ENCODE data around the gene GMEB2.

Gene GMEB2

DNA sequence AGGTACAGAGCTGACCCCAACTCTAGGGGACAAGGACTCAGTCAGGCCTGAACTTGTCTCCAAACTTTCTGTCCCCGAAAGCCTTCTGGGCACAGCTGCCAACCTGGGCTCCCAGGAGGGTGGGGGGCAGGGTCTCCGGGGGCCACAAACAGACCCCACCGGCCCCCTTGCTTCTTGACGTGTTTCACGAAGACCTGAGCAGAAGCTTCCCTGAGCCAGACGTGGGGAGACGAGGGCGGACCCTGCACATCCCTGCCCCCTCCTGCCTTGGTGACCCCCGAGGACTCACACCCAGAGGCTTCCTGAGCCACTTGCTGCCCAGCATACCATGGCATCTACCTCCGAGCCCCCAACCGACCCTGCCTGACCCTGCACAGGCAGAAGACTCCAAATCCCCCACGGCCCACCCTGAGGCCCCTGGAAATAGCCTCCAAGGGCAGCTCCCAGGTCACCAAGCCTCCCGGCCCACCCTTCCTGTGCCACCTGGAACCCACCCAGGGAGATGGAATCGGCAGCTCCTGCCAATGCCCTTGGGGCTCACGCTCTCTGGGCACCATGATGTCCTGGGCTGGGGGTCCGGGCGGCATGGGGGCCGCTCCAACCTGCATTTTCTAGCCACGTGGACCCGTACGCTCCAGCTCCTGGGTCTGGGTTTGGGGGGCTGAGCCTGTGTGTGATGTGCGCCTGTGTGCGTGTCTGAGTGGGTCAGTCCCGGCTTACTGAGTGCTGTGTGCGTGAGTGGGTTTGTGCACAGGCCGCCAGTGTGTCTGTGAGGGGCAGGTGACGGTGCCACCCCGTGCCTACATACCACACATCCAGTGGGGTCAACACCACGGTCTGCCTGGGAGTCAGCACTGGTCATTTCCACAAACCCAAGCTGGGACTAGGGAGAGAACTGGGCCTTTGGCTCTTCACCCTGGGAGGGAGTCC, 87.2 kb downstream of the GMEB2 start:
- no peak overlapping the region for H3K4me3 ChIP-seq (ENCODE audit: low read depth, low read length)
- no peak for TF ChIP-seq CTCF (IDR thresholded peaks at IDR 0.05; ENCODE audit: low read depth, low read length, missing control alignments)
- no peak for DNase-seq (ENCODE audit: low read depth)

DNA sequence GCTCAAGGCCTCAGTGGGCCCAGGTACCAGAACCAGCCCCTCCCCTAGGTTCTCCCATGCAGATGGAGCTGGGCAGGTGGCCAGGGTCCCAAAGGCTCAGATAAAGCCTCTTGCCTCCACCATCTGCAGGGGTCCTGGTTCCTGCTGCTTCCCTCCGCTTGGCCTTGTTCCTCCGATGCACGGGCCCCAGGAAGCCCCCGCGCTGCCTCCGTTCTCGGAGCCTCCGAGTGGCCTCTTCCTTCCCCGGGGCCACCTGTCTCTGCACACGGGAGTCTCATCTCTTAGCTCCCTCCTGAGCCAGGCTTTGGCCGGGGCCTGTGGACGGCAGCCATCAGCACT, 87.8 kb downstream of the GMEB2 start:
- no peak for DNase-seq (ENCODE audit: low read depth)
- TF ChIP-seq CTCF (IDR thresholded peaks at IDR 0.05; ENCODE audit: low read depth, low read length, missing control alignments), result no peak
- no peak overlapping the region for H3K4me3 ChIP-seq (ENCODE audit: low read depth, low read length)

DNA sequence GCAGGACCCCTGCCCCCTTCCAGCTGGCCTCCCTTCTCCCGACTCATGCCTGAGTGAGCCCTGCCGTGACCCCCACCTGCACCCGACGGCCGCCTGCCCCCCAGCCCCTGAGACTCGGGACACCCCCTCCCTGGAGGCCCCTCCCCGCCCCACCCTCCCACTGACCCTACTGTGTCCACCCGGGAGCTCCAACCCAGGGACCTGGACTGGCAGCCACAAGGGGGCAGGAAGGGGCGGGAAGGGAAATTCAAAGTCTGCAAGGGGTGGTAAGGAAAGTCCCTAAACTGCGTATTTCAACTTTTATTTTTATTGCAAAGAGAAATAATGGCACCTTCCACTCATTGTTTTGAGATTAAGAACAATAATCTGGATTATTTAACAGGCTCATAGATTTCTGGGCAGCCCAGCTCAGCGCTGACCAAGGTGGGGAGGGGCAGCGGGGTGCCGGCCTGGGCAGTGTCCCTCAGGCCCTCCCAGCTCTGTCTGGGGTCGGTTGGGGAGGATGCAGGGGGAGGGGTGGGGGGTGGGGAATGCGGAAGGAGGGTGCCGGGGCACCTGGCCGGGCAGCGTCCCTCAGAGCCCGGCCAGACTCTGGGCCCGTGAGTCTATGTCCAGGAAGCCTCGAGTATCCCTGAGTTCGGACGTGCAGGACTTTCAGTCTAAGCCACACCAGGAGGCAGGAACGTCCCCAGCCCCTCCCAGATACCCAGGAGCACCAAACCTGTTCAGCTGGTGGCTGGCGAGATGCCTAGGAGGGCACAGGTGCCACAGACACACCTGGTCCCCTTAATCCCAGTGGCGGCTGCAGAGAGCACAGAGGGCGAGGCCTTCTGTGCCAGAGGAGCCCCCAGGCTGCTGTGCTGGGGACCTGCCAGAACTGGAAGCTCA, 88.5 kb downstream of the GMEB2 start:
- no peak for TF ChIP-seq CTCF (IDR thresholded peaks at IDR 0.05; ENCODE audit: low read depth, low read length, missing control alignments)
- no peak for DNase-seq (ENCODE audit: low read depth)
- H3K4me3 ChIP-seq (ENCODE audit: low read depth, low read length), result no peak overlapping the region; the same call in 1 of the 2 replicates
